GM19023 (cell line): ENCODE results near the gene PTPRN2.

Experiments
- ATAC-seq: cut with Tn5 transposase; IDR thresholded peaks from one replicate; pipeline ENCODE4 v1.9.1; 2021; ENCODE audit warnings: mild to moderate bottlenecking, moderate library complexity; ENCODE audit not compliant: unreplicated experiment

The PTPRN2 gene

DNA sequence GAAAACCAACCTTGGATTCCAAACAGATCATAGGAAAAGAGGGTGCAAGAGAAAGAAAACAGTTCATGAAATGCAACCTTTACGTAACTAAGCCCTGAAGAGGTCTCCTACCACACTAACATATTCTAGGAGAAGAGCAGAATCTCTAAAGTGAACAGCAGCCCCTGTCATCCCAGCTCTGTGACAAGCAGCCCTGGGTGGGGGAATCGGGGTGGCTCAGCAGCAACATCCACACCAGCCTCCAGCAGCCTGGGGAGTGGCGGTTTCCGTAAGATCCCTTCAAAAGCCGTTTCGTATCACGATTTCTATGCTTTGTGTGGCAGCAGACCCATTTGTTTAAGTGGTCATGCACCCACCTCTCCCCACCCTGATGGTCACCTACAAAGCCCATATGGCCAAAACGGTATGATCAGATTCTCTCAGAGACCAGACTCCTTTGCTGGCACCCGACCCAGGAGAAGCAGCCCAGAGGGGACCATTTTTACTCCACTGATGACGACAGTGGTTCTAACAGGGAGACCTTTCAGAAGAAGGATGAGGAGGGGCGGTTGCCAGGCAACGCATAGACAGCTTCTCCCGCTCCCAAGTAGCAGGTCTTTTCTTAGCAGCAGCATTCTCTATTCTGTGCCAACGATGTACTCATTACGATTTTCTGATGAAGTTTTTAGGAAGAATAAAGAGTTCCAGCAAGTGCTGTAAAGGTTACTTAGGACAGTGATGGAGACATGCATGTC is 950.2 kb downstream of the PTPRN2 start:
- ATAC-seq: no peak

DNA sequence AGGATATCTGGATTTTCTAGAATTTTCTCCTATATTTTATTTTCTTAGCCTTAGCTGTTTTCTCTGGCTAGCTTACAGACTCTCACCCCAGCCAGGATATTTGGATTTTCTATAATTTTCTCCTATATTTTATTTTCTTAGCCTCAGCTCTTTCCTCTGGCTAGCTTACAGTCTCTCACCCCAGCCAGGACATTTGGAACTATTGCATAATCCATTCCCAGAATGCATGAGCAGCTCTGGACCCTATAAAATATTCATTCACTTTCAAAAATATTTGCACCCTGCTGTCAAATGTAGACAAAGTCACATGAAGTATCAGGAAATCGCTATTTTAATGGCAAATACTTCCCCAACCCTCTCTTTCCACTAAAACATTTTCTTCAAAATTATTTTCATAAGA is 952.0 kb downstream of the PTPRN2 start:
- ATAC-seq: no peak

DNA sequence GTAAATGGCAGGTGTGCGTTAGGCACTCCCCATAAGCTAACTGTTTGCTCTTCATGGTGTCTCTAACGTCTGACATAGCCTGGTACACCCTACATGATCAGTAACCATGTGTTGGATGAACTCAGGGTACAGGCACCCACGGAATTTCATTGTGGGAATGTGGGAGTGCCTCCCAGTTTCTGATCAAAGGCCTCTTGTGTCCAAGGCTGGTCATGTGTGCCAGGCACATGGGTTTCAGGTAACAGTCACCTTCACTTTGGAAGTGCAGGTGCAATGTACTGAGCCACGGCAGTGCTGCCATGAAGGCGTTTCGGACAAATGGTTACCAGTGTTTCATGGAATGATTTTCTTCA is 952.5 kb downstream of the PTPRN2 start:
- no peak for ATAC-seq

GRCh38 chr7:157634401-157635147 is 953.0 kb downstream of the PTPRN2 start:
- ATAC-seq: no peak

DNA sequence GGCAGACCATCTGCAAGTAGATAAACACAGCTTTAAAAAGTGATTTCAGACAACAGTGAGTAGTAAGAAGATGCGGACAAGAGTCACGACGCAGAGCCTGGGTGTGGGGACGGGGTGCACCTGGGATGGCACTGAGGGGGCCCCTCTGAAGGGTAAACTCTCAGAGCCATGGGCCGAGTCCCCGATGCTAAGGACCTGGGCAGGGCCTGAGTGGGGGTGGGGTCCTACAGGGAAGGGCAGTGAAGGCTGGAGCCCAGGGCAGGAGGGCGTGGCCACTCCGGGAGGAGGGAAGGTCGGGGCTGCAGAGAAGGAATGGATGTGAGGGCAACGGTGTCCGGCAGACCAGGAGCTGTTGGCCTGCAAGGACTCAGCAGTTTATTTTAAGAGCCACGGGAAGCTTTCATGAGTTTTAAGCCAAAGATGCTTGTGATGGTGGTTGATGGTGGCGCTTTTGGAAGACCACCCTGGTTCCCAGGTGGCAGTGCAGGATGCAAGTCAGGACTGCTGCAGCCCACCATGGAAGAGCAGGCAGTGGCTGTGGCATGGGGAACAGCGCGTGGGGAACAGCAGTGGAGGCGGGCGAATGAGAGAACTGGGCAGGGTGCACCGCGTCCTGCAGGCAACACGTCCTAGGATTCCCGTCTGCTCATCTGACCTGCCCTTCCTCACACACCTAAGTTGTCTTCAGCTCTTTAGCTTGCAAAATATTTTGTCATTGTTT is 954.0 kb downstream of the PTPRN2 start:
- ATAC-seq: no peak

DNA sequence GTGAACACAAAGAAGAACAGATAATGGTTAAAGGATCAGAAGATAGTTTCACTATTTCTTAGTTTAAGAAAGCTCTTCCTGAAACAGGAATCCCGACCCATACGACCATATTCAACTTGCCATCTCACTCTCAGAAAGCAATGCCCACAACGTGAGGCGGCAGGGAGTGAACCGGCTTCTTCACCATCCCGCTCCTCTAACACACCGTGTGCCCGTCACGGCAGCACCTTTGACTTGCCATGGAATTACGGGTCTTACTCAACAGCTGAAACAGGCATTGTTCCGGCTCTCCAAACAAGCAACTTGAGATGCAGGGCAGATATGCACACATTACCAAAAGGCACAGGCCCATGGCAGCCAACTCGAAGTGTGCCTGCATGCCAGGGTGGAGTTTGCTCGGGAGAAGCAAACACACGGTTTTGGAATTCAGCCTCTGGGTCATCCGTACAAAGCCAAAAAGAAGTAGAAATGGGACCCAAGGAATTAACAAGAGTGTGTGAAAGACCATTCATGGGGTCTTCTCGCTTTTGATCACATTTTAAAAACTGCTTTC is 957.2 kb downstream of the PTPRN2 start:
- no peak for ATAC-seq

- ATAC-seq: no peak
Measured at GRCh38 chr7:157628456-157628855, 959.2 kb downstream of the PTPRN2 start.

GRCh38 chr7:157627646-157628045 is 960.0 kb downstream of the PTPRN2 start:
- no peak for ATAC-seq

DNA sequence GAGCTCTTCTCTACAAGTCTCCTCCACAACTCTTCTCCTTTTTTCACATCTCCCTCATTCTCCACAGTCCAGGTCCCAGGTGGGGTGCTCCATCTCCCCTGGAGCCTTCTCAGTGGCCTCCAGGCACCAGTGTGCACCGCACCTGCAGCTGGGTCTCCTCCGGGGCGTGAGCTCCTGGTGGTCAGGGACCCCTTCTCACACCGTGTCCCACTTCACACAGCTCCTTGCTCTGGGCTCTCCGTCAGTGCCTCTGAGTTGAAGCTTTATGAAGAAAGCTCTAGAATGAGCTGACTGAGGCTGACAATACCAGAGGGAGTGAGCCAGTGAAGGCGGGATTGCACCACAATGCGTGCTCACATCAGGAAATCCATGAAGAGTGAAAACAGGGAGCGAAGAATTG is 960.6 kb downstream of the PTPRN2 start:
- no peak for ATAC-seq

DNA sequence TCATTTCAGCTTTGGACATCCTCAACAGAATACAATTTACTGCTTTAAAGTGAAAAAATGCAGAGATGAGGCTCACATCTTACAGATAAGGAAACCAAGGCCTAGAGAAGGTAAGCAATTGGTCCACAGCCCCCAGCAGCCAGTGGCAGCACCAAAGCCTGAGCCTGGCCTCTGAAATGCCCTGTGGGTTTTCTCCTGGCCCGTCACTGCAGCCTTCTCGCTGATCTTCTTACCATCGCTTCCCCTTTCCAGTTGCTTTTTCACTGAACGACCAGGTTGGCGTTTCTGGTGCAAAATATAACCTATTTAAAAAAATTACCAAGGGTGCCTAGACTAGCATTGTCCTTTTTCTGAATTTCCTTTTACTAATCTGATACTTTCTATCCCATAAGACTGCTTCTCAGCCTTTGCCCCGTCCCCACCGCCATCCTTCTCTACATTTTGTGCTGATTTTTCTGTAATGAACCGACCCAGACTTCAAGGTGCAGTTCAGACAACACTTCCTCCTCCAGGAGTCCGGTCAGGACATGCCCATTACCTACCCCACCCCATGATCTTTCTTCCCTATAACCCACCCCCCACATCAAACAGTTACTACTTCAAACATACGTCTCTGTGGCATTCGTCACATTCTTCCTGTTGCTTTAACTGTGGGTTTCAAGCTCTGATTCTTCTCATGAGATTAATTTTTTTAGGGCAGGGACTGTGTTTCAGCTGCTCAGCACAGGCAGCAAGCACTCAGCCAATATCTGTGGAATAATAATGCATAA is 961.5 kb downstream of the PTPRN2 start:
- no peak for ATAC-seq

- ATAC-seq: no peak
Measured at GRCh38 chr7:157623556-157623955, 964.1 kb downstream of the PTPRN2 start.

GRCh38 chr7:157622408-157623205 is 965.0 kb downstream of the PTPRN2 start:
- no peak for ATAC-seq

GRCh38 chr7:157622000-157622399 is 965.6 kb downstream of the PTPRN2 start:
- ATAC-seq: no peak

GRCh38 chr7:157621131-157621681 is 966.4 kb downstream of the PTPRN2 start:
- no peak for ATAC-seq

- ATAC-seq: no peak
Measured at GRCh38 chr7:157620616-157621015, 967.0 kb downstream of the PTPRN2 start.

GRCh38 chr7:157619753-157620525 is 967.7 kb downstream of the PTPRN2 start:
- no peak for ATAC-seq

DNA sequence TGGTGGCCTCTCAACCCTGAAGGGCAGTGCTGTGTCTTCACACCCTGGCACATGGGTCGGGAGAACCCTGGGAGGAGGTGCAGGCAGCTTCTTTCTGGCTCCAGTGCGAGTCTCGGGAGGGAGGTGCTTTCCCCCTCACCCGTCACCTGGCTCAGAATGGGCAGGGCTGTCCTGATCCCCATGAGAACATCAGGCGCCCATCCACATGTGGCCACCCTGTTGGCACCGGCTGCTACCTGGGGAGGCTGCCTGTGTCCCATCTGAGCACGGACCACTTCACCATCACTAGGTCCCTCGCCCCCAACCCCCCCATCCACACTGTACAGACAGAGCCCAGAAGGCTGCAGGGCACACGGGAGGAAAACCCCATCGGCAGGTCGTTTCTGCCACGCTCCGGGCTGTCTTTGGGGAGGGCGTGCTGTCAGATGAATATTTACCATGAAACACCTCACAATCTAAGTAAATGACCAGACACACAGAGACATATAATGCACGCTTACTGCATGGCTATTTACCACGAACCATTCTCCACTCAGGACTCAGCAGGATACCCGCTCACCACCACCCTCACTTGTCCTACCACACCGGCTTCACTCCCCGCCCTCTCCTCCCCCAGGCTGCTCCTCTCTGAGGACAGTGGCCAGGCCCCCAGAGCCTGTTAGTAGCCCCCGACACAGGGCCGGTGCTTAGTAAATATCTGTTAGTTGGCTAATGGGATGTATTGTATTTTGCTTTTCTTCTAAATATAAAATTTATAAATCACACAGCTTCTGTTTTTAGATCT is 968.6 kb downstream of the PTPRN2 start:
- ATAC-seq: no peak

GRCh38 chr7:157618091-157618726 is 969.4 kb downstream of the PTPRN2 start:
- no peak for ATAC-seq
